ENCODE results near the gene AGK.
A peak's percentile ranks its signal among the peaks of the same experiment; 100 is the strongest.

Gene AGK

DNA sequence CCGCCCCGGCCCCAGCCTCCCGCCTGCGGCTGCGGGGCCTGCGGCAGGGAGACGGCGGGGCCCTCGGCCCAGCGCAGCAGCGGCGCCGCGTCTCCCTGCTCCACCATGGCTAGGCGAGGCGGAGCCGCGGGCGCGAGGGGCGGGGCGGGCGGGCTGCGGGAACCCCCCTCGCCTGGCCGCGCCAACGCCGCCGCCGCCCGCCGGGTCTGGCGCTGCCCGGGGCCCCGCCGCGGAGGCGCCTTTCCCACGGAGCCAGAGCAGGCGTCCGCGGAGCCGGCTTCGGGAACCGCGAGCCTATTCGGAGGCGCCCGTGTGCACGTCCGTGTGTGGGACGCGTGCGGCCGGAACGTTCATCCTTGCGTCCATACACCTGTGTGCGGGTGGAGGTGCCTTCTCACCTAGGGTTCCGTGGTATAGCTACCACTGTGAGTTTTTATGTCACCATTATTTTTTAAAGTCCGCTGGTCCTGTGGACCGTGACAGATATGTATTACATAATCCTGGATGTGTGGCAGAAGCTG lies 150.9 kb downstream of the AGK start, which contains the start of gene DENND11:
Gene DENND11 (minus strand): TSS at position 120 of the 521 bp plus-strand sequence. CDS start 13 bp downstream, at position 107.
- TF ChIP-seq, protein P1, sequence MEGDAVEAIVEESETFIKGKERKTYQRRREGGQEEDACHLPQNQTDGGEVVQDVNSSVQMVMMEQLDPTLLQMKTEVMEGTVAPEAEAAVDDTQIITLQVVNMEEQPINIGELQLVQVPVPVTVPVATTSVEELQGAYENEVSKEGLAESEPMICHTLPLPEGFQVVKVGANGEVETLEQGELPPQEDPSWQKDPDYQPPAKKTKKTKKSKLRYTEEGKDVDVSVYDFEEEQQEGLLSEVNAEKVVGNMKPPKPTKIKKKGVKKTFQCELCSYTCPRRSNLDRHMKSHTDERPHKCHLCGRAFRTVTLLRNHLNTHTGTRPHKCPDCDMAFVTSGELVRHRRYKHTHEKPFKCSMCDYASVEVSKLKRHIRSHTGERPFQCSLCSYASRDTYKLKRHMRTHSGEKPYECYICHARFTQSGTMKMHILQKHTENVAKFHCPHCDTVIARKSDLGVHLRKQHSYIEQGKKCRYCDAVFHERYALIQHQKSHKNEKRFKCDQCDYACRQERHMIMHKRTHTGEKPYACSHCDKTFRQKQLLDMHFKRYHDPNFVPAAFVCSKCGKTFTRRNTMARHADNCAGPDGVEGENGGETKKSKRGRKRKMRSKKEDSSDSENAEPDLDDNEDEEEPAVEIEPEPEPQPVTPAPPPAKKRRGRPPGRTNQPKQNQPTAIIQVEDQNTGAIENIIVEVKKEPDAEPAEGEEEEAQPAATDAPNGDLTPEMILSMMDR (IDR thresholded peaks at IDR 0.05) = no peak
- TF ChIP-seq ZFX (IDR thresholded peaks at IDR 0.05; ENCODE audit: borderline replicate concordance) = no peak
- peak within 1 kb of the TSS; percentile 43 for H3K27ac ChIP-seq

DNA sequence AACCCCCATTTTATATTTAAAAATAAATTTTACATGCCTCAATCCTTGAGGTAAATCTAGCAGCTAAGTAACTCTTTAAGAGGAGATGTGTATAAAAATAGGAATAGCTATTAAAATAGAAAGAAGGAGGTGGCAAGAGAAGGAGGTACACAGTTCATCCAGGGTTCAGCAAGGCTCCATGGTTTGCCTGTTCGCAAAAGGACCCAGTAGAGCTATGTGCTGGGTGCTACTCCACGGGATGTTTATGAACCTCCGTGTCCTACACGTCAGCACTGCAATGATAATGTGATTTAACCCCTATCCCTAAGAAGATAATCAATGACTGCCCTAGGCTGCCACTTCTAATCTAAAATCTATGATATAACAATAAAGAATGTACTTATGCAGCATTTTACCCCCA lies 151.7 kb downstream of the AGK start:
- TF ChIP-seq ZFX (IDR thresholded peaks at IDR 0.05; ENCODE audit: borderline replicate concordance) = no peak
- TF ChIP-seq, protein P1 (IDR thresholded peaks at IDR 0.05) = no peak
- no peak overlapping the region for H3K27ac ChIP-seq

DNA sequence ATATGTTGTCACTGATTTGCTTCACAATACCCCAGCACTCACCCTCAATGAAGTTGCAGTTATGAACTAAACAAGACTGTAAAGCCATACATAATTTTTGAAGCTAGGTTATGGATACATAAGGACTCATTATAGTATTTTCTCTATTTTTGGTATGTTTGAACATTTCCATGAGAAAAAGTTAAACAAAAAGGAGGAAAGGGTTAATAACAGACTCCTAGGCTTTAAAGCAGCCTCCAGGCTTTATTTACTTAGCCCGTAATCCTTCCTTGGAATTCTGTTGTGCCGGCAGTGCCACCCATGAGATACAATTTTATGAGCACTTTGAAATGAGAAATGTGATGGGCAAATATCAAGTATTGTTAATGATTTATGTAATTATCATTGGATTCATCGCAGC lies 152.9 kb downstream of the AGK start:
- H3K27ac ChIP-seq = no peak overlapping the region
- TF ChIP-seq, protein P1 (IDR thresholded peaks at IDR 0.05) = no peak
- no peak for TF ChIP-seq ZFX (IDR thresholded peaks at IDR 0.05; ENCODE audit: borderline replicate concordance)

DNA sequence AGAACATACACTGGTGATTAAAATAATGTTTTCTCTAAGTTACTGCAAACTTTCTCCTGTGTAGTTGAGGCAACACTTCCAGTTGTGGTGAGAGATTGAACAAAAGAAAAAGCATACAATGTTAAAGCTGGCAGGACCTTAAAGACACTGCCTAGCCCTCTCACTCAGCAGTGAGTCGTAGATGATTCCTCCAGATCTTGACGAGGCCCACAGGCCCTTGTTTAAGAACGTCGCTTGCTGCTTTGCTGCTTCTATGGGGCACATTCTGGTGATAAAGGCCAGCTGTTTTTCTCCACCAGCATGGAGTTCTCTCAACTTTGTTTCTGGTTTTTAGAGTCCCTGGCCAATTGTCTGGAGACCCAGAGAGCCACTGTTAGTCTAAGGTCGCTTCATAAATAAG lies 153.5 kb downstream of the AGK start:
- TF ChIP-seq, protein P1 (IDR thresholded peaks at IDR 0.05) = no peak
- no peak for TF ChIP-seq ZFX (IDR thresholded peaks at IDR 0.05; ENCODE audit: borderline replicate concordance)
- 0 out of 2 replicates have a peak overlapping the region, but pooled peaks have one; percentile 7 for H3K27ac ChIP-seq
